MM.1S (cell line): Measurements from ENCODE around the gene PTPRO.

Source experiments
- DNase-seq: peaks from one replicate; pipeline ENCODE4 v3.0.0-alpha.2; 2015
- H2AFZ ChIP-seq: fragments of 300-600 bp; sonication (generic); 2 replicates; pipeline ENCODE4 v1.6.0; 2016; ENCODE audit warnings: antibody characterized with exemption, low read length
- H3F3A ChIP-seq: fragments of 300-600 bp; sonication (generic); 2 replicates; pipeline ENCODE4 v1.6.1; 2016; ENCODE audit warnings: mild to moderate bottlenecking, antibody characterized with exemption, low read length, moderate library complexity, mixed read lengths; ENCODE audit not compliant: insufficient read depth
- H3K27ac ChIP-seq: fragments of 300-600 bp; sonication (generic); 2 replicates; pipeline ENCODE4 v1.5.1; 2016; ENCODE audit warnings: mild to moderate bottlenecking, low read length
- H3K27me3 ChIP-seq: fragments of 300-600 bp; sonication (generic); replicated peaks from 2 replicates; pipeline ENCODE4 v1.6.0; 2016; ENCODE audit warnings: low read length; ENCODE audit not compliant: insufficient read depth
- H3K36me3 ChIP-seq: fragments of 300-600 bp; sonication (generic); replicated peaks from 2 replicates; pipeline ENCODE4 v1.6.1; 2016; ENCODE audit warnings: mild to moderate bottlenecking, low read length, mixed read lengths; ENCODE audit not compliant: insufficient read depth
- H3K4me1 ChIP-seq: fragments of 300-600 bp; sonication (generic); 2 replicates; pipeline ENCODE4 v1.6.1; 2016; ENCODE audit warnings: low read length, mixed read lengths
- H3K4me2 ChIP-seq: fragments of 300-600 bp; sonication (generic); 2 replicates; pipeline ENCODE4 v1.6.0; 2016; ENCODE audit warnings: low read depth, low read length
- H3K4me3 ChIP-seq: fragments of 300-600 bp; sonication (generic); 2 replicates; pipeline ENCODE4 v1.5.1; 2016; ENCODE audit warnings: low read length, mixed read lengths
- H3K79me2 ChIP-seq: fragments of 300-600 bp; sonication (generic); 2 replicates; pipeline ENCODE4 v1.6.1; 2016; ENCODE audit warnings: mixed run types, low read length, mixed read lengths
- H3K9ac ChIP-seq: fragments of 300-600 bp; sonication (generic); 2 replicates; pipeline ENCODE4 v1.6.1; 2016; ENCODE audit warnings: low read length, mixed read lengths
- H3K9me2 ChIP-seq: fragments of 300-600 bp; sonication (generic); replicated peaks from 2 replicates; pipeline ENCODE4 v1.6.1; 2016; ENCODE audit warnings: mild to moderate bottlenecking, low read length, mixed read lengths; ENCODE audit not compliant: insufficient read depth
- H3K9me3 ChIP-seq: fragments of 300-600 bp; sonication (generic); replicated peaks from 2 replicates; pipeline ENCODE4 v1.6.1; 2016; ENCODE audit warnings: mild to moderate bottlenecking, low read length, mixed read lengths; ENCODE audit not compliant: insufficient read depth
- H4K20me1 ChIP-seq: fragments of 300-600 bp; sonication (generic); 2 replicates; pipeline ENCODE4 v1.6.1; 2016; ENCODE audit warnings: mild to moderate bottlenecking, low read length, moderate library complexity, mixed read lengths; ENCODE audit not compliant: insufficient read depth
- CTCF ChIP-seq: fragments of 300-600 bp; sonication (generic); IDR thresholded peaks from 2 replicates; pipeline ENCODE4 v1.5.1; 2016; ENCODE audit warnings: antibody characterized with exemption, low read length, mixed read lengths
- EZH2 ChIP-seq: fragments of 300-600 bp; sonication (generic); optimal IDR thresholded peaks from 2 replicates; pipeline ENCODE3; 2017; ENCODE audit warnings: low read depth, mild to moderate bottlenecking, antibody characterized with exemption, low read length, mixed read lengths
- EZH2phosphoT487 ChIP-seq: fragments of 300-600 bp; sonication (generic); IDR thresholded peaks from 2 replicates; pipeline ENCODE4 v1.6.1; 2018; ENCODE audit warnings: antibody characterized with exemption, low read length

Gene PTPRO

GRCh38 chr12:15584366-15585041 lies 262.2 kb downstream of the PTPRO start:
- Histone ChIP-seq H2AFZ (no peak overlapping the region), H3K9me3 (no peaks in the 10 kb centered on the region), H3K36me3 (no peaks in the 10 kb centered on the region), H4K20me1 (no peaks in the 10 kb centered on the region), H3K4me2 (no peak overlapping the region), H3K27ac (no peak overlapping the region), H3F3A (no peaks in the 10 kb centered on the region), H3K79me2 (no peaks in the 10 kb centered on the region), H3K4me1 (no peaks in the 10 kb centered on the region), H3K4me3 (no peak overlapping the region), H3K27me3 (no peaks in the 10 kb centered on the region), H3K9ac (no peak overlapping the region), H3K9me2 (no peaks in the 10 kb centered on the region)
- TF ChIP-seq EZH2 (no peak), CTCF (peak; percentile 74), EZH2phosphoT487 (no peak)
- DNase-seq: peak; percentile 63

- no peak overlapping the region for H3K9ac ChIP-seq
- no peak overlapping the region for H3K27ac ChIP-seq
- H3K36me3 ChIP-seq: no peaks in the 10 kb centered on the region
- H3F3A ChIP-seq: no peaks in the 10 kb centered on the region
- no peaks in the 10 kb centered on the region for H3K9me2 ChIP-seq
- no peaks in the 10 kb centered on the region for H3K27me3 ChIP-seq
- no peaks in the 10 kb centered on the region for H3K9me3 ChIP-seq
- no peak for DNase-seq
- H3K79me2 ChIP-seq: no peaks in the 10 kb centered on the region
- 0 out of 2 replicates have a peak, but pooled peaks cover 3% of the 10 kb centered on the region for H3K4me1 ChIP-seq
- TF ChIP-seq EZH2 (no peak), EZH2phosphoT487 (no peak)
- H4K20me1 ChIP-seq: no peaks in the 10 kb centered on the region
- H3K4me3 ChIP-seq: no peak overlapping the region
- no peak overlapping the region for H3K4me2 ChIP-seq
- H2AFZ ChIP-seq: peak overlapping the region; percentile 60
These were observed 267.2 kb downstream of the PTPRO start for GRCh38 chr12:15589328-15590032.

GRCh38 chr12:15590180-15590826 lies 268.0 kb downstream of the PTPRO start:
- Histone ChIP-seq H3K9me2 (no peaks in the 10 kb centered on the region), H3K36me3 (no peaks in the 10 kb centered on the region), H2AFZ (peak overlapping the region; percentile 60), H3F3A (no peaks in the 10 kb centered on the region), H3K9ac (no peak overlapping the region), H3K27ac (no peak overlapping the region), H3K4me3 (0 out of 2 replicates have a peak overlapping the region, but pooled peaks have one; percentile 31), H3K4me1 (0 out of 2 replicates have a peak, but pooled peaks cover 3% of the 10 kb centered on the region), H3K79me2 (no peaks in the 10 kb centered on the region), H3K27me3 (no peaks in the 10 kb centered on the region), H3K4me2 (peak overlapping the region; percentile 45), H4K20me1 (no peaks in the 10 kb centered on the region), H3K9me3 (no peaks in the 10 kb centered on the region)
- peak; percentile 60 for DNase-seq
- TF ChIP-seq CTCF (peak; percentile 84), EZH2phosphoT487 (no peak)
